Astrocyte of the cerebellum (primary cell): ENCODE data around the gene SLC10A7.

Experiments
- DNase-seq: peaks from one replicate; pipeline ENCODE4 v3.0.0-alpha.2; 2011; ENCODE audit warnings: low read depth
- H3K4me3 ChIP-seq: 2 replicates; pipeline ENCODE4 v1.5.1; 2011; ENCODE audit warnings: mild to moderate bottlenecking, low read depth, low read length, moderate library complexity
- CTCF ChIP-seq: IDR thresholded peaks from 2 replicates; pipeline ENCODE4 v1.5.1; 2012; ENCODE audit warnings: low read length, low read depth, moderate library complexity, mild to moderate bottlenecking; ENCODE audit errors: missing control alignments
- in situ Hi-C: cut with HindIII; loops from 2 replicates; pipeline ENCODE4 v1.10.0; 2017; ENCODE audit warnings: low sequenced_read_pairs

The SLC10A7 gene

GRCh38 chr4:146432065-146432464 is 89.7 kb downstream of the SLC10A7 start:
- H3K4me3 ChIP-seq: no peak overlapping the region
- DNase-seq: no peak
- in situ Hi-C loops: no loop called here
- TF ChIP-seq CTCF: no peak

- in situ Hi-C loops: no loop called here
- no peak overlapping the region for H3K4me3 ChIP-seq
- no peak for DNase-seq
- TF ChIP-seq CTCF: no peak
These were observed 93.4 kb downstream of the SLC10A7 start for GRCh38 chr4:146428298-146428697.

- no peak overlapping the region for H3K4me3 ChIP-seq
- DNase-seq: no peak
- no peak for TF ChIP-seq CTCF
- in situ Hi-C loops: no loop called here
These were observed 103.9 kb downstream of the SLC10A7 start for GRCh38 chr4:146417822-146418221.

GRCh38 chr4:146415829-146416228 is 105.9 kb downstream of the SLC10A7 start:
- in situ Hi-C loops: no loop called here
- H3K4me3 ChIP-seq: no peak overlapping the region
- no peak for DNase-seq
- no peak for TF ChIP-seq CTCF

- in situ Hi-C loops: no loop called here
- no peak for TF ChIP-seq CTCF
- DNase-seq: no peak
These were observed 114.1 kb downstream of the SLC10A7 start for GRCh38 chr4:146407669-146408084.

GRCh38 chr4:146407257-146407656 is 114.5 kb downstream of the SLC10A7 start:
- TF ChIP-seq CTCF: no peak
- no peak for DNase-seq
- in situ Hi-C loops: no loop called here
- H3K4me3 ChIP-seq: no peak overlapping the region

More at GRCh38 chr4:146407669-146408084, 114.1 kb downstream of the SLC10A7 start:
- no peak overlapping the region for H3K4me3 ChIP-seq

GRCh38 chr4:146401274-146401673 is 120.5 kb downstream of the SLC10A7 start:
- DNase-seq: no peak
- in situ Hi-C loops: no loop called here
- no peak overlapping the region for H3K4me3 ChIP-seq
- no peak for TF ChIP-seq CTCF
